Measurements from ENCODE around the gene ATF4.
"Not testable (repeated sequence)": the region's sequence is repeated elsewhere in the genome, so short reads cannot be mapped to it uniquely, and the experiment has no call there.

The ATF4 gene

GRCh38 chr22:39502789-39503409 is 17.5 kb upstream of the ATF4 start:
- Histone ChIP-seq H2BK5ac (ENCODE audit: low read length) (no peak overlapping the region), H3K56ac (ENCODE audit: low read length) (peak overlapping the region; percentile 95), H3K4me2 (ENCODE audit: low read length) (peak overlapping the region; percentile 85), H3K79me1 (ENCODE audit: low read length) (peaks cover 14% of the 10 kb centered on the region), H3K79me2 (ENCODE audit: control insufficient read depth, insufficient read depth, low read length) (peaks cover 11% of the 10 kb centered on the region), H3K4me1 (ENCODE audit: control insufficient read depth, low read depth, low read length) (peaks cover 6% of the 10 kb centered on the region), H2BK120ac (ENCODE audit: low read depth, low read length) (no peak overlapping the region), H3K27me3 (ENCODE audit: insufficient read depth, low read length, poor library complexity) (no peaks in the 10 kb centered on the region), H3K23ac (ENCODE audit: low read length) (no peak overlapping the region), H3K36me3 (ENCODE audit: control insufficient read depth, insufficient read depth, low read length) (peaks cover 17% of the 10 kb centered on the region), H3K4me3 (ENCODE audit: low read length) (peak overlapping the region; percentile 96), H3K9ac (ENCODE audit: low read length) (peak overlapping the region; percentile 91), H3K27ac (ENCODE audit: low read depth, low read length) (no peak overlapping the region), H3K18ac (ENCODE audit: low read length) (no peak overlapping the region), H4K8ac (ENCODE audit: low read depth, low read length) (no peak overlapping the region), H2BK15ac (replicated peaks; ENCODE audit: low read depth) (no peak overlapping the region), H3K4ac (ENCODE audit: low read depth, low read length) (peak overlapping the region; percentile 8), H4K5ac (ENCODE audit: low read length) (no peak overlapping the region), H2AK5ac (ENCODE audit: low read length) (peak overlapping the region; percentile 77)
- no peak for DNase-seq
- no CpG with 5 or more reads among the region's 18 CpGs for WGBS (ENCODE audit: extremely low coverage, insufficient coverage, low lambda C conversion rate)

GRCh38 chr22:39503630-39504029 is 16.7 kb upstream of the ATF4 start:
- H3K56ac ChIP-seq (ENCODE audit: low read length): no peak overlapping the region
- H2BK5ac ChIP-seq (ENCODE audit: low read length): no peak overlapping the region
- no peak overlapping the region for H3K4ac ChIP-seq (ENCODE audit: low read depth, low read length)
- no peak overlapping the region for H3K4me2 ChIP-seq (ENCODE audit: low read length)
- H3K79me1 ChIP-seq (ENCODE audit: low read length): peaks cover 14% of the 10 kb centered on the region
- peaks cover 6% of the 10 kb centered on the region for H3K4me1 ChIP-seq (ENCODE audit: control insufficient read depth, low read depth, low read length)
- H3K9ac ChIP-seq (ENCODE audit: low read length): no peak overlapping the region
- WGBS (ENCODE audit: extremely low coverage, insufficient coverage, low lambda C conversion rate): no CpG with 5 or more reads among the region's 6 CpGs
- H2AK5ac ChIP-seq (ENCODE audit: low read length): no peak overlapping the region
- H3K36me3 ChIP-seq (ENCODE audit: control insufficient read depth, insufficient read depth, low read length): peaks cover 17% of the 10 kb centered on the region
- no peak overlapping the region for H4K8ac ChIP-seq (ENCODE audit: low read depth, low read length)
- H3K23ac ChIP-seq (ENCODE audit: low read length): no peak overlapping the region
- no peak overlapping the region for H3K27ac ChIP-seq (ENCODE audit: low read depth, low read length)
- H2BK120ac ChIP-seq (ENCODE audit: low read depth, low read length): no peak overlapping the region
- no peak for DNase-seq
- no peak overlapping the region for H4K5ac ChIP-seq (ENCODE audit: low read length)
- no peak overlapping the region for H3K18ac ChIP-seq (ENCODE audit: low read length)
- no peak overlapping the region for H3K4me3 ChIP-seq (ENCODE audit: low read length)
- H3K79me2 ChIP-seq (ENCODE audit: control insufficient read depth, insufficient read depth, low read length): peaks cover 11% of the 10 kb centered on the region
- no peaks in the 10 kb centered on the region for H3K27me3 ChIP-seq (ENCODE audit: insufficient read depth, low read length, poor library complexity)
- H2BK15ac ChIP-seq (replicated peaks; ENCODE audit: low read depth): no peak overlapping the region

DNA sequence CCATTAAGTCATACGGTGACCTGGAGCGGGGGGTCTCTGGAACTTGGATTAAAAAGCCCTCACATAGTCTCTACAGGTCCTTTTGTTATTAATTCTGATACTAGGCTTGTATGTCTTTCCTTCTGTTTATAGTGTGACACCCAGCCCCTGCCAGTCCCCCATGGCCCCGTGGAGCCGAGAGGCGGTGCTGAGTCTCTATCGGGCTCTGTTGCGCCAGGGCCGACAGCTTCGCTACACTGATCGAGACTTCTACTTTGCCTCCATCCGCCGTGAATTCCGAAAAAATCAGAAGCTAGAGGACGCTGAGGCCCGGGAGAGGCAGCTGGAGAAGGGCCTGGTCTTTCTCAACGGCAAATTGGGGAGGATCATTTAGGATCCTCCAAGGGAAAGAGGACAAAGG is 16.3 kb upstream of the ATF4 start:
- WGBS (ENCODE audit: extremely low coverage, insufficient coverage, low lambda C conversion rate): no CpG with 5 or more reads among the region's 16 CpGs
- Histone ChIP-seq H3K27me3 (ENCODE audit: insufficient read depth, low read length, poor library complexity) (no peaks in the 10 kb centered on the region), H4K5ac (ENCODE audit: low read length) (no peak overlapping the region), H3K18ac (ENCODE audit: low read length) (no peak overlapping the region), H3K23ac (ENCODE audit: low read length) (no peak overlapping the region), H3K4me2 (ENCODE audit: low read length) (no peak overlapping the region), H3K79me1 (ENCODE audit: low read length) (peaks cover 14% of the 10 kb centered on the region), H3K4ac (ENCODE audit: low read depth, low read length) (no peak overlapping the region), H3K36me3 (ENCODE audit: control insufficient read depth, insufficient read depth, low read length) (peaks cover 17% of the 10 kb centered on the region), H3K4me3 (ENCODE audit: low read length) (no peak overlapping the region), H3K27ac (ENCODE audit: low read depth, low read length) (no peak overlapping the region), H2AK5ac (ENCODE audit: low read length) (no peak overlapping the region), H2BK15ac (replicated peaks; ENCODE audit: low read depth) (no peak overlapping the region), H2BK120ac (ENCODE audit: low read depth, low read length) (no peak overlapping the region), H4K8ac (ENCODE audit: low read depth, low read length) (no peak overlapping the region), H3K9ac (ENCODE audit: low read length) (no peak overlapping the region), H3K4me1 (ENCODE audit: control insufficient read depth, low read depth, low read length) (peaks cover 6% of the 10 kb centered on the region), H3K79me2 (ENCODE audit: control insufficient read depth, insufficient read depth, low read length) (peaks cover 11% of the 10 kb centered on the region), H2BK5ac (ENCODE audit: low read length) (no peak overlapping the region), H3K56ac (ENCODE audit: low read length) (no peak overlapping the region)
- DNase-seq: no peak

DNA sequence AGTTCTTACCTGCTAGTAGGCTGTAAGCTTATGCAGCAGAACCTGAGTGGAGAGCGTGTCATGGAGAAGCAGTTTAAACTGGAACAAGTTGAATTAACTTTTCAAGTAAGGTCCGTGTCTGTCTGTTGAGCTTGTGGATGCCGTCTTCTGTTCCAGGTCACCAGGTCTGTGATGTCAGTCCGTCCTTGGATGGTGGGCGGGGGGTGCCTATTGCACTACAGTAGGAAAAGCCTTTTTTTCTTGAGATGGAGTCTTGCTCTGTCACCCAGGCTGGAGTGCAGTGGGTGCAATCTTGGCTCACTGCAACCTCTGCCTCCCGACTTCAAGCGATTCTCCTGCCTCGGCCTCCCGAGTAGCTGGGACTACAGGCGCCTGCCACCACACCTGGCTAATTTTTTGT is 13.3 kb upstream of the ATF4 start:
- Histone ChIP-seq H3K79me2 (ENCODE audit: control insufficient read depth, insufficient read depth, low read length) (peaks cover 11% of the 10 kb centered on the region), H3K36me3 (ENCODE audit: control insufficient read depth, insufficient read depth, low read length) (peaks cover 30% of the 10 kb centered on the region), H3K79me1 (ENCODE audit: low read length) (peaks cover 20% of the 10 kb centered on the region)
- H2BK15ac ChIP-seq (replicated peaks; ENCODE audit: low read depth); H3K9ac ChIP-seq (ENCODE audit: low read length); H4K8ac ChIP-seq (ENCODE audit: low read depth, low read length); H3K4ac ChIP-seq (ENCODE audit: low read depth, low read length); H4K5ac ChIP-seq (ENCODE audit: low read length); H3K4me1 ChIP-seq (ENCODE audit: control insufficient read depth, low read depth, low read length); H2AK5ac ChIP-seq (ENCODE audit: low read length); H3K4me2 ChIP-seq (ENCODE audit: low read length); H3K27me3 ChIP-seq (ENCODE audit: insufficient read depth, low read length, poor library complexity); DNase-seq; H3K4me3 ChIP-seq (ENCODE audit: low read length); H2BK120ac ChIP-seq (ENCODE audit: low read depth, low read length); H3K23ac ChIP-seq (ENCODE audit: low read length); H3K27ac ChIP-seq (ENCODE audit: low read depth, low read length); H2BK5ac ChIP-seq (ENCODE audit: low read length); H3K56ac ChIP-seq (ENCODE audit: low read length); H3K18ac ChIP-seq (ENCODE audit: low read length): not testable (repeated sequence)
- no CpG with 5 or more reads among the region's 10 CpGs for WGBS (ENCODE audit: extremely low coverage, insufficient coverage, low lambda C conversion rate)

GRCh38 chr22:39508393-39508792 is 12.0 kb upstream of the ATF4 start:
- no peak overlapping the region for H3K23ac ChIP-seq (ENCODE audit: low read length)
- no peak overlapping the region for H3K4ac ChIP-seq (ENCODE audit: low read depth, low read length)
- no peaks in the 10 kb centered on the region for H3K27me3 ChIP-seq (ENCODE audit: insufficient read depth, low read length, poor library complexity)
- no peak overlapping the region for H3K9ac ChIP-seq (ENCODE audit: low read length)
- H3K79me2 ChIP-seq (ENCODE audit: control insufficient read depth, insufficient read depth, low read length): peaks cover 3% of the 10 kb centered on the region
- H3K56ac ChIP-seq (ENCODE audit: low read length): no peak overlapping the region
- H4K8ac ChIP-seq (ENCODE audit: low read depth, low read length): no peak overlapping the region
- H4K5ac ChIP-seq (ENCODE audit: low read length): no peak overlapping the region
- no peak overlapping the region for H3K27ac ChIP-seq (ENCODE audit: low read depth, low read length)
- no peak overlapping the region for H3K18ac ChIP-seq (ENCODE audit: low read length)
- H2BK5ac ChIP-seq (ENCODE audit: low read length): no peak overlapping the region
- H3K4me3 ChIP-seq (ENCODE audit: low read length): no peak overlapping the region
- no peak overlapping the region for H3K4me2 ChIP-seq (ENCODE audit: low read length)
- H2BK120ac ChIP-seq (ENCODE audit: low read depth, low read length): no peak overlapping the region
- no peak overlapping the region for H2BK15ac ChIP-seq (replicated peaks; ENCODE audit: low read depth)
- no peaks in the 10 kb centered on the region for H3K4me1 ChIP-seq (ENCODE audit: control insufficient read depth, low read depth, low read length)
- H3K79me1 ChIP-seq (ENCODE audit: low read length): peaks cover 13% of the 10 kb centered on the region
- H2AK5ac ChIP-seq (ENCODE audit: low read length): no peak overlapping the region
- peaks cover 35% of the 10 kb centered on the region for H3K36me3 ChIP-seq (ENCODE audit: control insufficient read depth, insufficient read depth, low read length)
- DNase-seq: no peak
- no CpG with 5 or more reads among the region's 4 CpGs for WGBS (ENCODE audit: extremely low coverage, insufficient coverage, low lambda C conversion rate)

GRCh38 chr22:39510529-39511149 is 9.7 kb upstream of the ATF4 start:
- Histone ChIP-seq H3K79me1 (ENCODE audit: low read length) (peaks cover 12% of the 10 kb centered on the region), H3K27ac (ENCODE audit: low read depth, low read length) (no peak overlapping the region), H2BK5ac (ENCODE audit: low read length) (no peak overlapping the region), H3K79me2 (ENCODE audit: control insufficient read depth, insufficient read depth, low read length) (no peaks in the 10 kb centered on the region), H2BK120ac (ENCODE audit: low read depth, low read length) (no peak overlapping the region), H2AK5ac (ENCODE audit: low read length) (no peak overlapping the region), H3K9ac (ENCODE audit: low read length) (no peak overlapping the region), H3K4ac (ENCODE audit: low read depth, low read length) (no peak overlapping the region), H3K23ac (ENCODE audit: low read length) (no peak overlapping the region), H3K18ac (ENCODE audit: low read length) (no peak overlapping the region), H3K4me3 (ENCODE audit: low read length) (no peak overlapping the region), H2BK15ac (replicated peaks; ENCODE audit: low read depth) (no peak overlapping the region), H3K27me3 (ENCODE audit: insufficient read depth, low read length, poor library complexity) (no peaks in the 10 kb centered on the region), H3K4me1 (ENCODE audit: control insufficient read depth, low read depth, low read length) (no peaks in the 10 kb centered on the region), H3K56ac (ENCODE audit: low read length) (no peak overlapping the region), H3K4me2 (ENCODE audit: low read length) (no peak overlapping the region), H4K8ac (ENCODE audit: low read depth, low read length) (no peak overlapping the region), H3K36me3 (ENCODE audit: control insufficient read depth, insufficient read depth, low read length) (peaks cover 35% of the 10 kb centered on the region), H4K5ac (ENCODE audit: low read length) (no peak overlapping the region)
- no CpG with 5 or more reads among the region's 4 CpGs for WGBS (ENCODE audit: extremely low coverage, insufficient coverage, low lambda C conversion rate)
- no peak for DNase-seq

Measured in mesendoderm (in vitro differentiated cells).